WI38 (cell line): ENCODE data around the gene SORL1-AS1.

Source experiments
- H3K4me3 ChIP-seq: 2 replicates; pipeline ENCODE4 v1.5.1; 2011; ENCODE audit warnings: low read depth, mild to moderate bottlenecking, control low read depth, low read length
- TF ChIP-seq, protein P1 (sequence below): IDR thresholded peaks from 2 replicates; pipeline ENCODE4 v1.5.1; 2012; ENCODE audit warnings: low read depth, mild to moderate bottlenecking, control low read depth, low read length

Gene SORL1-AS1

GRCh38 chr11:121466063-121466794 lies 13.5 kb upstream of the SORL1-AS1 start:
- H3K4me3 ChIP-seq, result no peak overlapping the region
- TF ChIP-seq, protein P1, sequence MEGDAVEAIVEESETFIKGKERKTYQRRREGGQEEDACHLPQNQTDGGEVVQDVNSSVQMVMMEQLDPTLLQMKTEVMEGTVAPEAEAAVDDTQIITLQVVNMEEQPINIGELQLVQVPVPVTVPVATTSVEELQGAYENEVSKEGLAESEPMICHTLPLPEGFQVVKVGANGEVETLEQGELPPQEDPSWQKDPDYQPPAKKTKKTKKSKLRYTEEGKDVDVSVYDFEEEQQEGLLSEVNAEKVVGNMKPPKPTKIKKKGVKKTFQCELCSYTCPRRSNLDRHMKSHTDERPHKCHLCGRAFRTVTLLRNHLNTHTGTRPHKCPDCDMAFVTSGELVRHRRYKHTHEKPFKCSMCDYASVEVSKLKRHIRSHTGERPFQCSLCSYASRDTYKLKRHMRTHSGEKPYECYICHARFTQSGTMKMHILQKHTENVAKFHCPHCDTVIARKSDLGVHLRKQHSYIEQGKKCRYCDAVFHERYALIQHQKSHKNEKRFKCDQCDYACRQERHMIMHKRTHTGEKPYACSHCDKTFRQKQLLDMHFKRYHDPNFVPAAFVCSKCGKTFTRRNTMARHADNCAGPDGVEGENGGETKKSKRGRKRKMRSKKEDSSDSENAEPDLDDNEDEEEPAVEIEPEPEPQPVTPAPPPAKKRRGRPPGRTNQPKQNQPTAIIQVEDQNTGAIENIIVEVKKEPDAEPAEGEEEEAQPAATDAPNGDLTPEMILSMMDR, result no peak

DNA sequence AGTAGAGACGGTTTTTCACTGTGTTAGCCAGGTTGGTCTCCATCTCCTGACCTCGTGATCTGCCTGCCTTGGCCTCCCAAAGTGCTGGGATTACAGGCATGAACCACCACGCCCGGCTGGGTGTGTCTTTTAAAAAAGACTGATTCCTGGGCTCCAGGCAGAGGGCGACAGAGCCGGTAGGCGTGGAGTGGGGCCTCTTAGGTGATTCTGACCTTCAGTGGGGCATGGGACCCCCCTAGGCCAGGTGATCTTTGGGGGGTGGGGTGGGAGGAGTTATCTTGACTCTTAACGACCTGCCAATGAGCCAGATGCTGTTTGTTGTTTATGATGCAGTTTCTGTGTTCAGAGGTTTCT lies 12.9 kb upstream of the SORL1-AS1 start:
- H3K4me3 ChIP-seq, result no peak overlapping the region
- TF ChIP-seq, protein P1, result no peak

GRCh38 chr11:121464352-121464946 lies 11.7 kb upstream of the SORL1-AS1 start:
- no peak overlapping the region for H3K4me3 ChIP-seq
- TF ChIP-seq, protein P1, result no peak

GRCh38 chr11:121463689-121464335 lies 11.0 kb upstream of the SORL1-AS1 start:
- no peak overlapping the region for H3K4me3 ChIP-seq
- TF ChIP-seq, protein P1, result no peak

DNA sequence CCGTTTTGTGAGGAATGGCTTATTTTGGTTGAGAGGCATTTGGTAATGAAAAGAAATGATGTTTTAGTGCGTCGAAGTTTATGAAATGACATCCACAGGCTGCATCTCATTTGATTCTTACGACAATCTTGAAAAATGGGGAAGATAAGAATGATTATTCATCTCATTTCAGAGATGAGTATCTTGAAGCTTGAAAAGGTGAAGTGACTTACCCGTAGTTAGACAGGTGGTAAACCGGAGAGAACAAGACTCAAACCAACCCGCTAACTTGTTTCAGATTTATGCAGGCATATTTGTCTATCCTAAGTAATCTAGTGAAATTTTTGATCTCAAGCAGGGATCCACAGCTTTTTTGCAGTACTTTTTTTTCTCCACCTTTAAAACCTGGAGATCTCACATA lies 9.1 kb upstream of the SORL1-AS1 start:
- no peak overlapping the region for H3K4me3 ChIP-seq
- TF ChIP-seq, protein P1, result no peak

GRCh38 chr11:121460941-121461514 lies 8.3 kb upstream of the SORL1-AS1 start:
- no peak overlapping the region for H3K4me3 ChIP-seq

More at GRCh38 chr11:121460941-121461514, 8.3 kb upstream of the SORL1-AS1 start:
- TF ChIP-seq, protein P1, result no peak
